Kidney (tissue), 22 donors: ENCODE data around the gene CDC42EP3. TPM values are rescaled to one million over a fixed set of nuclear protein-coding genes. Genes with fewer than 3 reads are reported as not detected.

Experiments used
- DNase-seq, 5 donors: peaks; one replicate each; pipeline ENCODE4 v3.0.0-alpha.2; 2013 to 2020
- FAIRE-seq: peaks from 2 replicates; lab custom pipeline; 2012; peaks lifted over from hg19 to GRCh38; lab: Jason Lieb, UNC
- H3K27ac ChIP-seq, 2 donors: one replicate each; pipeline ENCODE4 v1.7.0; 2013; ENCODE audit warnings: low read depth in 2 of 2, low read length in 2 of 2, inconsistent platforms in 1 of 2
- H3K27me3 ChIP-seq: one replicate; pipeline ENCODE4 v1.7.1; 2013; ENCODE audit warnings: low read length, inconsistent platforms; ENCODE audit not compliant: control insufficient read depth, insufficient read depth
- H3K36me3 ChIP-seq, 3 donors: one replicate each; pipeline versions ENCODE4 v1.7.0 to v1.7.1; 2013; ENCODE audit warnings: low read length in 3 of 3, control low read depth in 1 of 3, inconsistent platforms in 1 of 3; ENCODE audit not compliant: insufficient read depth in 3 of 3, control insufficient read depth in 2 of 3
- H3K4me1 ChIP-seq, 3 donors: one replicate each; pipeline versions ENCODE4 v1.7.0 to v1.7.1; 2013; ENCODE audit warnings: low read length in 3 of 3, inconsistent platforms in 1 of 3, low read depth in 1 of 3; ENCODE audit not compliant: control insufficient read depth in 2 of 3, insufficient read depth in 2 of 3
- H3K4me3 ChIP-seq, 3 donors: one replicate each; pipeline versions ENCODE4 v1.7.0 to v1.8.1; 2013; ENCODE audit warnings: low read length in 3 of 3, control low read depth in 1 of 3, inconsistent platforms in 1 of 3
- H3K9ac ChIP-seq, 3 donors: one replicate each; pipeline versions ENCODE4 v1.7.0 to v1.7.1; 2013; ENCODE audit warnings: low read length in 3 of 3, control low read depth in 1 of 3, inconsistent platforms in 1 of 3
- H3K9me3 ChIP-seq, 3 donors: one replicate each; pipeline versions ENCODE4 v1.7.0 to v1.7.1; 2013; ENCODE audit warnings: low read length in 3 of 3, control low read depth in 1 of 3, inconsistent platforms in 1 of 3; ENCODE audit not compliant: control insufficient read depth in 2 of 3, insufficient read depth in 1 of 3
- CTCF ChIP-seq: IDR thresholded peaks from 3 replicates; pipeline ENCODE4 v1.5.1; 2012; ENCODE audit warnings: mild to moderate bottlenecking, moderate library complexity, borderline replicate concordance; ENCODE audit not compliant: insufficient read depth; ENCODE audit errors: extremely low read depth
- intact Hi-C: fragments of 100-400 bp; cut with DNase I; formaldehyde crosslinking; loops from one replicate; pipeline ENCODE4 v1.11.1; 2022
- long read RNA-seq, 10 donors: library from polyadenylated mRNA in 1 of 10; unstranded in 1 of 10; transcript quantifications; one replicate each; pipeline ENCODE4 v2.0.0 and lab custom pipeline, GENCODE V29; 2021 to 2026
- polyA plus RNA-seq: library from polyadenylated mRNA; stranded (reverse); fragments of 350-450 nt; fragmentation: Illumina TruSeq; extraction: RNeasy Lipid Tissue Mini Kit (QIAGEN cat#74804); gene quantifications from one replicate; pipeline ENCODE4 v1.2.3, GENCODE V29; 2014; ENCODE audit warnings: low read depth, low replicate concordance; ENCODE audit not compliant: insufficient read depth
- total RNA-seq: library from RNA; stranded (reverse); fragmentation: NEBNext Ultra II Directional; extraction: Animal tissue kit (Norgen Biotek cat#: 25700); gene quantifications from one replicate; pipeline ENCODE4 v1.2.1, GENCODE V29; 2021
- donor health status: control.
- donor health status: control.
- donor health status: control.
- donor health status: control.
- donor health status: control.
- donor health status: DM: yes; HTN: yes; CAD: no.
- donor health status: Normal renal cell carcinoma (clear cell type).

The CDC42EP3 gene, protein sequence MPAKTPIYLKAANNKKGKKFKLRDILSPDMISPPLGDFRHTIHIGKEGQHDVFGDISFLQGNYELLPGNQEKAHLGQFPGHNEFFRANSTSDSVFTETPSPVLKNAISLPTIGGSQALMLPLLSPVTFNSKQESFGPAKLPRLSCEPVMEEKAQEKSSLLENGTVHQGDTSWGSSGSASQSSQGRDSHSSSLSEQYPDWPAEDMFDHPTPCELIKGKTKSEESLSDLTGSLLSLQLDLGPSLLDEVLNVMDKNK
- total RNA-seq (34.1 TPM), polyA plus RNA-seq (21.3 TPM)
- long read RNA-seq, donor 1, full-length matches to known transcripts: 13 of 13 reads
- long read RNA-seq, donor 1, partial matches to known transcripts: 0 of 13 reads
- long read RNA-seq, donor 1, other reads (novel, unspliced or antisense): 0 of 13 reads
- long read RNA-seq, donor 2, full-length matches to known transcripts: 11 of 11 reads
- long read RNA-seq, donor 2, partial matches to known transcripts: 0 of 11 reads
- long read RNA-seq, donor 2, other reads (novel, unspliced or antisense): 0 of 11 reads
- long read RNA-seq, donor 3, full-length matches to known transcripts: 22 of 22 reads
- long read RNA-seq, donor 3, partial matches to known transcripts: 0 of 22 reads
- long read RNA-seq, donor 3, other reads (novel, unspliced or antisense): 0 of 22 reads
- long read RNA-seq, donor 4, full-length matches to known transcripts: 10 of 10 reads
- long read RNA-seq, donor 4, partial matches to known transcripts: 0 of 10 reads
- long read RNA-seq, donor 4, other reads (novel, unspliced or antisense): 0 of 10 reads
- long read RNA-seq, donor 5: 0 reads
- long read RNA-seq, donor 6, full-length matches to known transcripts: 4 of 4 reads
- long read RNA-seq, donor 6, partial matches to known transcripts: 0 of 4 reads
- long read RNA-seq, donor 6, other reads (novel, unspliced or antisense): 0 of 4 reads
- long read RNA-seq, donor 7, full-length matches to known transcripts: 10 of 23 reads
- long read RNA-seq, donor 7, partial matches to known transcripts: 0 of 23 reads
- long read RNA-seq, donor 7, other reads (novel, unspliced or antisense): 13 of 23 reads
- long read RNA-seq, donor 8, full-length matches to known transcripts: 19 of 19 reads
- long read RNA-seq, donor 8, partial matches to known transcripts: 0 of 19 reads
- long read RNA-seq, donor 8, other reads (novel, unspliced or antisense): 0 of 19 reads
- long read RNA-seq, donor 9, full-length matches to known transcripts: 13 of 13 reads
- long read RNA-seq, donor 9, partial matches to known transcripts: 0 of 13 reads
- long read RNA-seq, donor 9, other reads (novel, unspliced or antisense): 0 of 13 reads
- long read RNA-seq, donor 10, full-length matches to known transcripts: 10 of 10 reads
- long read RNA-seq, donor 10, partial matches to known transcripts: 0 of 10 reads
- long read RNA-seq, donor 10, other reads (novel, unspliced or antisense): 0 of 10 reads

DNA sequence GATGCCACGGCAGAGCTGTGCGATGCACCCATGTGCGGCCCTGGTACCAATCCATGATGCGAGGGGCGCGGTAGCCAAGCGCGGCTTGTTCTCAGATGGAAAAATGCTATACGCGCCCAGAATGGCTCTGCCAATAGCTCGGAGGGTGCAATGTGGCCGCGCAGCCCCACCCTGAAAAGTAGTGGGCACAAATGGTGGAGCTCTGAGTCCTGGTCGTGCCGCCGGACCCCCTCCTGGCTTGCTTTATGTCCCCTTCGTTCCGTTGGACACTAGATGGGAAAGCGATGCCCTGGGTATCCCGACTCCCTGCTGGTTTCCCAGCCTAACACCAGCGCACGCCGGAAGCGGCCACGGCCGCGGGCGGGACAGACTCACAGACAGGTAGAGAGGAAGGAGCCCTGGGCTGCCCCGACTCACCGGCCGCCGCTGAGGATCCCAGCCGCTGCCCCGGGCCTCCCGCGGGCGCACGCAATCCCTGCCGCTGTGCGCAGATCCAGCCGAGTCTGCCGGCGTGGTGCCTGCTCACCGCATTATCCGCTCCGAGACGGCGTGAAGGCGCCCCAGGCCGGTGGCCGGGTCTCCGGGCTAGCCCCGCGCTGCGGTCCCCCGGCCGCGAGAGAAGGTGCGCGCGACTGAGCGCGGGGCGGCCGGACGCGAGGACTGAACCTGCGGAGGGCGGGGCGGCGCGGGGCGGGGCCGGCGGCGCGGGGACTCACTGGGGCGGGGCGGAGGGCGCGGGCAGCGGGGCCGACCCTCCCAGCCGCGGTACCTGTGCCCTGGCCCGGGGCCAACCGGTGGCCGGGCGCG, at the start of gene CDC42EP3:
CDC42EP3 (minus strand) TSS at position 634 of the 807 bp plus-strand sequence. CDS start 25,055 bp downstream, outside the sequence.
- peaks cover 0 to 4% (median 0%) of the 10 kb centered on the region in 3 donors for H3K4me1 ChIP-seq
- peak; percentile 61 to 91 (median 82) for DNase-seq
- intact Hi-C loops: no loop called here
- no peak for TF ChIP-seq CTCF
- no peak for FAIRE-seq
- peak within 1 kb of the TSS; percentile 87 to 92 for H3K27ac ChIP-seq
- H3K9ac ChIP-seq: peak within 1 kb of the TSS; percentile 40 to 85 (median 77)
- H3K27me3 ChIP-seq: no peaks in the 10 kb centered on the region
- H3K4me3 ChIP-seq: peak within 1 kb of the TSS; percentile 68 to 83 (median 72)
- H3K36me3 ChIP-seq: no peaks in the 10 kb centered on the region
- no peaks in the 10 kb centered on the region for H3K9me3 ChIP-seq

DNA sequence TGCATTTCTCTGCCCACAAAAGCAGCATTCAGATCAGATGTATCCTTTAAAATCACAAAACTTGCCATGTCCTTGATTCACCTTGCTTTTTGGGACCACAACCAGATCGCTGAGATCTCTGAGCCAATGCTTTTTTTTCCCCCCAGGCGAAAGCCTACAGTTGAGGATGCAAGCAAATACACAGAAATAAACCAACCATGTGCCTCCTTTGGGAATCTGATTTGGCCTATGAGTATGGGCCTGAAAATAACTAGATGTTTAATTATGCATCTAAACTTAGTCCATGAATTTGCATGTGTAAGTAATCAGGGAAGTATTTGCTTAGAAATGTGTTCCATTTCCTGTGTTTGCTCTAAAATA, 49.7 kb upstream of the CDC42EP3 start:
- Histone ChIP-seq H3K4me3 (no peak overlapping the region), H3K27me3 (no peaks in the 10 kb centered on the region), H3K36me3 (no peaks in the 10 kb centered on the region), H3K4me1 (peaks cover 0 to 2% (median 0%) of the 10 kb centered on the region in 3 donors), H3K9me3 (no peaks in the 10 kb centered on the region), H3K27ac (no peak overlapping the region), H3K9ac (no peak overlapping the region)
- no peak for TF ChIP-seq CTCF
- FAIRE-seq: no peak
- DNase-seq: no peak
- intact Hi-C loops: no loop called here
